ENCODE results near the gene NUCKS1.

The NUCKS1 gene

DNA sequence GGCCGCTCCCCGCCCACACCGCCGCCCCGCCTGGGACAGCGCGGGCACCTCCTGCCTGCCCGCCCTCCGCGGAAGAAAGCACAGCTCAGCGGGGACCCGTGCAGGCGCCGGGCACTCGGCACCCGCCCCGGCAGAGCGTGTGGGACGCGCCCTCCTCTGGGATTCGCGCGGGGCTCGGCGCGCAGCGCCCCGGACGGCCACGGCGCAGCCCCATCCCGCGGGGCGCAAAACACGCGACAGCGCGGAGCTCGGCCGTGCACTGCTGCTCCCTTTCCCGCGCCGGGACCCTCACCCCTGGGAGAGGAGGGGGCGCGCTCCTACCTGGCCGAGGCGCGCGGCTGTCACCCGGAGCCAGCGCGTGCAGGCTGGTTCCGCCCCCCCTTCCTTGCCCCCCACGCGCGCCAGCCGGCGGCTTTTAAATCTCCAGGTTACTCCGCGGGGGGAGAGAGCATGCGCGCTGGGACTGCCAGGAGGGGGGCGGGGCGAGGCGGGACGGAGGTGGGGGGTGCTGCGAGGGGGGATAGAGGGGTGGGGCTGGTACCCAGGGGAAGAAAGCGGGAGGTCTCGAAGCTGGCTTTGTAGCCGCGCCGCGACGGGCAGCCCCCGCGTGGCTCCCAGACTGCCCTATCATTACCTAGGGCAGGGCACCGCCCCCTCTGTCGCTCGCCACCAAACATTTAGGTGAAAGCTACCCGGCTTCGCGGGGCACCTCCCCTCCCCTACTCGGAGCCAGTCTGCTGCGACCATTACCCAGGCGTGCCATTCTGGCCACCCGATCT is 69.7 kb downstream of the NUCKS1 start, which contains the start of gene SLC45A3:
SLC45A3 (minus strand) TSS at position 437 of the 779 bp plus-strand sequence. CDS start 15,853 bp downstream, outside the sequence.
- TF ChIP-seq, protein P1, sequence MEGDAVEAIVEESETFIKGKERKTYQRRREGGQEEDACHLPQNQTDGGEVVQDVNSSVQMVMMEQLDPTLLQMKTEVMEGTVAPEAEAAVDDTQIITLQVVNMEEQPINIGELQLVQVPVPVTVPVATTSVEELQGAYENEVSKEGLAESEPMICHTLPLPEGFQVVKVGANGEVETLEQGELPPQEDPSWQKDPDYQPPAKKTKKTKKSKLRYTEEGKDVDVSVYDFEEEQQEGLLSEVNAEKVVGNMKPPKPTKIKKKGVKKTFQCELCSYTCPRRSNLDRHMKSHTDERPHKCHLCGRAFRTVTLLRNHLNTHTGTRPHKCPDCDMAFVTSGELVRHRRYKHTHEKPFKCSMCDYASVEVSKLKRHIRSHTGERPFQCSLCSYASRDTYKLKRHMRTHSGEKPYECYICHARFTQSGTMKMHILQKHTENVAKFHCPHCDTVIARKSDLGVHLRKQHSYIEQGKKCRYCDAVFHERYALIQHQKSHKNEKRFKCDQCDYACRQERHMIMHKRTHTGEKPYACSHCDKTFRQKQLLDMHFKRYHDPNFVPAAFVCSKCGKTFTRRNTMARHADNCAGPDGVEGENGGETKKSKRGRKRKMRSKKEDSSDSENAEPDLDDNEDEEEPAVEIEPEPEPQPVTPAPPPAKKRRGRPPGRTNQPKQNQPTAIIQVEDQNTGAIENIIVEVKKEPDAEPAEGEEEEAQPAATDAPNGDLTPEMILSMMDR (IDR thresholded peaks at IDR 0.05; ENCODE audit: unreplicated experiment in 3 of 3): no peak
- H3K27me3 Mint-ChIP-seq (ENCODE audit: low read depth): peaks cover 21% of the 10 kb centered on the region
- peak within 1 kb of the TSS; percentile 86 to 93 (median 92) for H3K4me3 Mint-ChIP-seq
- no peaks in the 10 kb centered on the region for H3K9me3 Mint-ChIP-seq
- H3K36me3 Mint-ChIP-seq (ENCODE audit: low read depth): no peaks in the 10 kb centered on the region
- peak within 1 kb of the TSS; percentile 80 to 90 (median 85) for H3K27ac Mint-ChIP-seq
- peaks cover 45% of the 10 kb centered on the region for H3K4me1 Mint-ChIP-seq

DNA sequence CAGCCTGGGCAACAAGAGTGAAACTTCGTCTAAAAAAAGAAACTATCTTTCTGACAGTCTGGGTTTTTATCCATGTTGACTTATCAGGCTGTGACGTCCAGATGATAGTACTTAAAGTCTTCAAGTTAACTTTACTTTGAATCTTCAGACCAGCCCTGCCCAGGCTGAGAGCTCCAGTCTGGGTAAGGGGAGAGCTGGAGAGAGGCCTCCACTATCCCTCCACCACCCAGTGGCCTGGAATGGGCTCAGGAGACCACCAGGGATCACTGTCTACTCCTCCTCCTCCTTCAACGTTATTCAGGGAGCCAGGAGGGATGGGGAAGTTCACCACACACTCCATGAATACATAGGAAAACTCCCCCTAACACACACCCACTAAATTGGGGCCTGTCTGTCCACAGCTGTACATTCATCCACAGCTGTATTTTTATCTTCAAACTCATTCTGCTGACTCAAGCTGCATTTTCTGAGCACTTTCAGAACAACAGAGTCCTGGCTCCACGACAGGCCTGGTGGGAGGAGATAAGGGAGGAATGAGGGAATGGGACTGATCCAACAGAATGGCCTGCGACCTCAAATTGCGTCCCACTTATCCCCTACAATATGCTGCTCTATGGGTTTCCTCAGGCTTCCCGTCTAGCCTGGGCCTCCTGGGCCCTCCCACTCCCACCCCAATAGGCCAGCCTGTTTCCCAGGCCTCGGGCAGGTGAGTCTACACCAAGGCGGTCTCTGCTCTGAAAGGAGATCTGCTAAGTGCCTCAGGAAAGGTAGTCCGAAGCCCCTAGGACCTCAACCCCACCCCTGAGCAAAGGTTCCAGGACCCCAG is 71.5 kb downstream of the NUCKS1 start:
- no peaks in the 10 kb centered on the region for H3K9me3 Mint-ChIP-seq
- TF ChIP-seq, protein P1 (IDR thresholded peaks at IDR 0.05; ENCODE audit: unreplicated experiment in 3 of 3): no peak

DNA sequence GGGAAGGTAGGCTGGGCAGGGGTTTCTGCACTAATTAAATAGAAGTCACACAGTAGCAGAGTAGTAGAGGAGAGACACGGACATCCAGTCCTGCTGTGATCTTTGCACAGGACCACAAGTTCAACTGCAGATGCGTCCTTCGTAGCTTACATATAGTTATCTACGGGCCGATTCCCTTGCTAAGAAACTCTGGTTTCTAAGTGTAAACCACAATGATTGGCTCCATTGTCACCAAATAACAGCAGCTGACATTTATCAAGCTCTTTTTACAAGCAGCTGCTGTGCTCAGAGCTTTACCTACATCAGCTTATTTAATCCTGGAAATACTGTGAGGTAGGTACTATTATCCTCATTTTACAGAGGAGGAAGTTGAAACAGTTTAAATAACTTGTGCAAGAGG is 72.8 kb downstream of the NUCKS1 start:
- no peaks in the 10 kb centered on the region for H3K36me3 Mint-ChIP-seq (ENCODE audit: low read depth)
- H3K4me1 Mint-ChIP-seq: peaks cover 61% of the 10 kb centered on the region
- no peaks in the 10 kb centered on the region for H3K9me3 Mint-ChIP-seq
- peaks cover 22% of the 10 kb centered on the region for H3K27me3 Mint-ChIP-seq (ENCODE audit: low read depth)
- H3K4me3 Mint-ChIP-seq: peak overlapping the region; percentile 19 to 59 (median 48)
- TF ChIP-seq, protein P1 (IDR thresholded peaks at IDR 0.05; ENCODE audit: unreplicated experiment in 3 of 3): no peak
- H3K27ac Mint-ChIP-seq: peak overlapping the region; percentile 39 to 76 (median 65)

More for the DNA sequence above, 71.5 kb downstream of the NUCKS1 start:
- H3K36me3 Mint-ChIP-seq (ENCODE audit: low read depth): no peaks in the 10 kb centered on the region
- peaks cover 48% of the 10 kb centered on the region for H3K4me1 Mint-ChIP-seq
- peak overlapping the region; percentile 86 to 93 (median 92) for H3K4me3 Mint-ChIP-seq
- H3K27ac Mint-ChIP-seq: peak overlapping the region; percentile 80 to 90 (median 85)
- H3K27me3 Mint-ChIP-seq (ENCODE audit: low read depth): peaks cover 21% of the 10 kb centered on the region

DNA sequence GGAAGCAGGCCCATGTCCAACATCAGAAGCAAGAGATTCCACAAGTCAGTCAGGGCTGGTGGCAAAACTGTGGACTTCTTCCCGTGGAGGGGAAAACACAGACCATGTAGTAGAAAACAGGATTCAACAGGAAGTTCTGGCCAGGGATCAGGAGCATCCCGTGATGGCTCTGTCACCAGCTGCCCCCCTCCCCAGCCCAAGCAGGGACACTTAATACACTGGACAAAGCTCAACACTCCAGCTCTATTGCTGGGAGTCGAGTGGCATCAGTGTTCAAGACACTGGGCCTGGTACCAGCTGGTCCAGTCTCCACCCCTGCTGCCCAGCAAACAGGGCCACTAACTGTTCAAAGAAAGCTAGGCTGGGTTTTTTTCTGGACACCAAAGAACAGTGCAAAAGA is 73.4 kb downstream of the NUCKS1 start:
- Mint-ChIP-seq H3K36me3 (ENCODE audit: low read depth) (no peaks in the 10 kb centered on the region), H3K4me1 (peaks cover 66% of the 10 kb centered on the region)
- TF ChIP-seq, protein P1 (IDR thresholded peaks at IDR 0.05; ENCODE audit: unreplicated experiment in 3 of 3): no peak

DNA sequence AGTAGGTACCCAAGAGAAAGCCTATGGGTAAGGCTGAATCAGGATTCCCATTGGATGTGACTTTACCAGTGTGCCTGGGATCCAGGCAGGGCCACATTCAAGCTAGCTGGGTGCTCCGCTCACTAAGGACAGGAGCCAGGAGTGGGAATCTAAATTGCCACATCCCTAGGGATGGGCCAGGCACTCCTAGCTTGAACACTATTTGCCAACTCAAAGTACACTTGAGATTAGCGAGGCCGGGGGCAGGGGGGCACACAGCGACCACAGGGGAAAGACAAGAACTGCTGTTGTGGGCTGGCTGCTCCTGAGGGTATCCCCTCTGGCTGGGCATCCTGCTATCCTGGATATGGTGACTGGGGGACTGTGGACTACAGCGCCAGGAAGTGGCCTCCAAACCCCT is 74.0 kb downstream of the NUCKS1 start:
- Mint-ChIP-seq H3K9me3 (no peaks in the 10 kb centered on the region), H3K4me1 (peaks cover 71% of the 10 kb centered on the region), H3K27me3 (ENCODE audit: low read depth) (peaks cover 16% of the 10 kb centered on the region), H3K4me3 (no peak overlapping the region), H3K36me3 (ENCODE audit: low read depth) (no peaks in the 10 kb centered on the region), H3K27ac (peak overlapping the region; percentile 40 to 65 (median 54))
- TF ChIP-seq, protein P1 (IDR thresholded peaks at IDR 0.05; ENCODE audit: unreplicated experiment in 3 of 3): no peak

More for the DNA sequence above, 73.4 kb downstream of the NUCKS1 start:
- Mint-ChIP-seq H3K4me3 (peak overlapping the region in 1 of 3 experiments; percentile 53), H3K27me3 (ENCODE audit: low read depth) (peaks cover 20% of the 10 kb centered on the region), H3K27ac (peak overlapping the region; percentile 40 to 76 (median 65)), H3K9me3 (no peaks in the 10 kb centered on the region)

All from nephron (organoid).